Activated CD8-positive, alpha-beta memory T cell treated with anti-CD3 and anti-CD28 coated beads, Interleukin-2, amount 10 ng/mL, durations not matched to agents 7 days and 5 days (primary cell): Measurements from ENCODE around the gene C1orf167. TPM values are rescaled to one million over a fixed set of nuclear protein-coding genes. Genes with fewer than 3 reads are reported as not detected.

Experiments used
- ATAC-seq: fragments of 150-1000 bp; cut with Tn5 transposase; one replicate; pipeline ENCODE4 v1.10.0; 2021; ENCODE audit warnings: moderate library complexity
- CTCF ChIA-PET: fragments of 350-600 bp; sonication (Branson Sonifier 250); formaldehyde crosslinking; loops from one replicate; lab custom pipeline; 2021; ENCODE audit warnings: antibody characterized with exemption; lab: Charles Lee
- DNase-seq: peaks from one replicate; pipeline ENCODE4 v3.0.0-alpha.2; 2020
- H3K27ac Mint-ChIP-seq: one replicate; pipeline ENCODE4 v1.8.0; 2021; ENCODE audit warnings: mild to moderate bottlenecking, mixed read lengths
- H3K27me3 Mint-ChIP-seq: one replicate; pipeline ENCODE4 v1.8.0; 2021; ENCODE audit warnings: mixed read lengths
- H3K36me3 Mint-ChIP-seq: one replicate; pipeline ENCODE4 v1.8.0; 2021; ENCODE audit warnings: mild to moderate bottlenecking, mixed read lengths
- H3K4me1 Mint-ChIP-seq: one replicate; pipeline ENCODE4 v1.8.0; 2021; ENCODE audit warnings: mixed read lengths
- H3K4me3 Mint-ChIP-seq: one replicate; pipeline ENCODE4 v1.8.0; 2021; ENCODE audit warnings: mild to moderate bottlenecking, moderate library complexity, mixed read lengths
- H3K9me3 Mint-ChIP-seq: one replicate; pipeline ENCODE4 v1.8.0; 2022; ENCODE audit warnings: low read depth, mixed read lengths
- total RNA-seq, 2 experiments: library from RNA; stranded (reverse); gene quantifications; one replicate each; pipeline ENCODE4 v1.2.3, GENCODE V29; 2021

Gene C1orf167
- total RNA-seq, 2 experiments from 2014 or later: not detected

GRCh38 chr1:11786168-11786567 lies 24.2 kb downstream of the C1orf167 start:
- H3K27me3 Mint-ChIP-seq: no peaks in the 10 kb centered on the region
- H3K4me3 Mint-ChIP-seq: no peak overlapping the region
- no peaks in the 10 kb centered on the region for H3K9me3 Mint-ChIP-seq
- H3K36me3 Mint-ChIP-seq: no peaks in the 10 kb centered on the region
- ATAC-seq (no peak), DNase-seq (no peak)
- H3K27ac Mint-ChIP-seq: no peak overlapping the region
- no peaks in the 10 kb centered on the region for H3K4me1 Mint-ChIP-seq
- CTCF ChIA-PET: interaction anchor here (1.7 to 2.2 kb wide), 4 partner anchors 8 to 17 kb away, joined by 6 to 8 read pairs (median 6); no protein-coding TSS in a partner anchor

- CTCF ChIA-PET: interaction anchor here (1.4 to 2.3 kb wide), 2 partner anchors 137 to 142 kb away, joined by 3 to 5 read pairs; no protein-coding TSS in a partner anchor
- ATAC-seq (no peak), DNase-seq (no peak)
- no peaks in the 10 kb centered on the region for H3K36me3 Mint-ChIP-seq
- no peak overlapping the region for H3K27ac Mint-ChIP-seq
- H3K4me3 Mint-ChIP-seq: no peak overlapping the region
- no peaks in the 10 kb centered on the region for H3K27me3 Mint-ChIP-seq
- no peaks in the 10 kb centered on the region for H3K9me3 Mint-ChIP-seq
- no peaks in the 10 kb centered on the region for H3K4me1 Mint-ChIP-seq
Observed at GRCh38 chr1:11787251-11787803, 25.3 kb downstream of the C1orf167 start.

DNA sequence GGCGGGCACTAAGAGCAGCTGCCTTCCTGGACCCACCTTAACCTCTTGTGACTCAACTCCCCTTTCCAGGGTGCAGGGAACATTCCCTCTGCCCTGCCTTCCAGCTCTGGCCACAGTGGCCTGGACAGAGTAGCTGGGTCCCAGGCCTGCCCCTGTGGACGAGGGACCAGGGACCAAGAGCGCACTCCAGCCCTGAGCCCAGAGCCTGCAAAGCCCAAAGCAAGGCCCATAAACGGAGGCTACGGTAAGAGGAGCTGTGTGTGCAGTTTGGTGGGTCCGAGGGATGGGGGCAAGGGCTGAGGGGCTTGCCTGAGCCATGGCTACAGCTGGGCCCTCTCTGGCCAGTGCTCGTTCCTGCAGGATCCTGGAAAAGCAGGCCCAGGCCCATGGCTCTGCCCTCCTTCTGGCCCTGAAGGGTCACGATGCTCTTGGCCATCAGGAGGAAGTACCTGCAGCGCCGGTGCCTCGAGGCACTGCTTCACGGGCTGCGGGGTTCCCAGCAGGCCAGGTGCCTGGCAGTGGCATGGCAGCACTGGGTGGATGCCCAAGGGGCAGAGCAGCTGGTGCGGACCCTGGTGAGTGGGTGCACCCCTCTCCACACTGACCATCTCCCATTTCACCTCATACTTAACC lies 25.9 kb downstream of the C1orf167 start:
- ATAC-seq (no peak), DNase-seq (no peak)
- CTCF ChIA-PET: interaction anchor here (1.4 to 2.3 kb wide), 2 partner anchors 138 to 142 kb away, joined by 3 to 5 read pairs; no protein-coding TSS in a partner anchor
- no peaks in the 10 kb centered on the region for H3K9me3 Mint-ChIP-seq
- H3K27me3 Mint-ChIP-seq: no peaks in the 10 kb centered on the region
- H3K4me1 Mint-ChIP-seq: no peaks in the 10 kb centered on the region
- H3K27ac Mint-ChIP-seq: no peak overlapping the region
- H3K36me3 Mint-ChIP-seq: no peaks in the 10 kb centered on the region
- H3K4me3 Mint-ChIP-seq: no peak overlapping the region

DNA sequence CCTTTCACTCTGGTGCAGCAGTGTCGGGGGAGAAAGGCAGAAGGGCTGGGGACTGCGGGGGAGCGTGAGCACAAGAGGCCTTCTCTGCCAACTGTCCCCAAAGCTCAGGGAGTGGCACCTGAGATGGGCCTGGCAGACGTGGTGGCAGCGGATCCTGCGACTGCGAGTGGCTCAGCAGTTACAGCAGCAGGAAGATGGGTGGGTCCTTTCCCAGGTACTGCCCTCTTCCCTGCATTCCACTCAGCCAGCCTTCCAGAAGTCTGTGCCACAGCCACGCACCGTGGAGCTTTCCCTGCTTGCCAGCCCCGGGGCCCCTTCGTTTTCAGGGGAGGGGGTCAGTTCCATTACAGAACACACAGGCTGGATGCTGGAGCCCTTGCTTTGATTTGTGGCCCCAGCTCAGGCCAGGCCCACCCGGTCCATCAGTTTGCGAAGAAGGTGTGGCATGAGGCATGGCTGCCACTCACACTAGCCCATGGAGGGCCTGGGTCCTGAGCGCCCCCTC lies 26.6 kb downstream of the C1orf167 start:
- no peaks in the 10 kb centered on the region for H3K9me3 Mint-ChIP-seq
- H3K4me1 Mint-ChIP-seq: no peaks in the 10 kb centered on the region
- no peak for DNase-seq
- ATAC-seq: no peak
- no peak overlapping the region for H3K27ac Mint-ChIP-seq
- no peaks in the 10 kb centered on the region for H3K36me3 Mint-ChIP-seq
- CTCF ChIA-PET: interaction anchor here (2.3 kb wide), 1 partner anchor 143 kb away, joined by 5 read pairs; no protein-coding TSS in a partner anchor
- no peak overlapping the region for H3K4me3 Mint-ChIP-seq
- H3K27me3 Mint-ChIP-seq: no peaks in the 10 kb centered on the region

- H3K4me1 Mint-ChIP-seq: no peaks in the 10 kb centered on the region
- DNase-seq (no peak), ATAC-seq (no peak)
- H3K9me3 Mint-ChIP-seq: no peaks in the 10 kb centered on the region
- no peaks in the 10 kb centered on the region for H3K27me3 Mint-ChIP-seq
- CTCF ChIA-PET: interaction anchor here (2.3 kb wide), 1 partner anchor 144 kb away, joined by 5 read pairs; no protein-coding TSS in a partner anchor
- no peak overlapping the region for H3K27ac Mint-ChIP-seq
- no peak overlapping the region for H3K4me3 Mint-ChIP-seq
- no peaks in the 10 kb centered on the region for H3K36me3 Mint-ChIP-seq
Observed at GRCh38 chr1:11789126-11790067, 27.4 kb downstream of the C1orf167 start.

GRCh38 chr1:11790101-11790879 lies 28.3 kb downstream of the C1orf167 start:
- H3K9me3 Mint-ChIP-seq: no peaks in the 10 kb centered on the region
- no peaks in the 10 kb centered on the region for H3K4me1 Mint-ChIP-seq
- ATAC-seq (no peak), DNase-seq (no peak)
- H3K36me3 Mint-ChIP-seq: no peaks in the 10 kb centered on the region
- H3K27ac Mint-ChIP-seq: no peak overlapping the region
- H3K4me3 Mint-ChIP-seq: no peak overlapping the region
- no peaks in the 10 kb centered on the region for H3K27me3 Mint-ChIP-seq
- CTCF ChIA-PET: no interaction called here

- no peak overlapping the region for H3K4me3 Mint-ChIP-seq
- H3K4me1 Mint-ChIP-seq: no peaks in the 10 kb centered on the region
- ATAC-seq: no peak
- no peak for DNase-seq
- H3K27ac Mint-ChIP-seq: no peak overlapping the region
- CTCF ChIA-PET: no interaction called here
- H3K9me3 Mint-ChIP-seq: no peaks in the 10 kb centered on the region
- no peaks in the 10 kb centered on the region for H3K27me3 Mint-ChIP-seq
- H3K36me3 Mint-ChIP-seq: no peaks in the 10 kb centered on the region
Observed at GRCh38 chr1:11790880-11791715, 29.1 kb downstream of the C1orf167 start.

GRCh38 chr1:11792106-11792505 lies 30.1 kb downstream of the C1orf167 start:
- Mint-ChIP-seq H3K27ac (no peak overlapping the region), H3K4me3 (no peak overlapping the region), H3K4me1 (no peaks in the 10 kb centered on the region), H3K9me3 (no peaks in the 10 kb centered on the region), H3K27me3 (no peaks in the 10 kb centered on the region), H3K36me3 (no peaks in the 10 kb centered on the region)
- ATAC-seq (no peak), DNase-seq (no peak)
- CTCF ChIA-PET: interaction anchor here (0.6 kb wide), 1 partner anchor 227 kb away, joined by 3 read pairs; no protein-coding TSS in a partner anchor

DNA sequence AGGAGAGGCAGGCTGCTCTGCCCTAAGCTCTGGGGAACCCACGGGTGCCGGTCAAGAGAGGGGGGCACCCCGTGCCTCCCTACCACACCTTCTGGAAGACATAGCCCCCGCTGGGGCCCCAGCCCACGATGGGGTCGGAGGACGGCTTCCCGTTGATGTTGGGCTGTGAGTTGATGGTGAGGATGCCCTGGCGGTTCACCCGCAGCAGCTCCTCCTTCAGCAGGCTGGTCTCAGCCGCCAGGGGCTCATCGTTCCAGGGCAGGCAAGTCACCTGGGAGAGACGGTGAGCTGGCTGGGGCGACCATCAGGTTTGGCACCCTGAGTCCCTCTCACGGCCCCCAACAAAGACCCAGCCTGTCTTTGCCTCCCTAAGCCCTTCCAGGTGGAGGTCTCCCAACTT lies 31.8 kb downstream of the C1orf167 start:
- Mint-ChIP-seq H3K4me1 (no peaks in the 10 kb centered on the region), H3K9me3 (no peaks in the 10 kb centered on the region), H3K27me3 (no peaks in the 10 kb centered on the region), H3K36me3 (peaks cover 1% of the 10 kb centered on the region), H3K4me3 (no peak overlapping the region), H3K27ac (no peak overlapping the region)
- CTCF ChIA-PET: interaction anchor here (2.2 kb wide), 1 partner anchor 8 kb away, joined by 6 read pairs; no protein-coding TSS in a partner anchor
- no peak for ATAC-seq
- DNase-seq: no peak

GRCh38 chr1:11794446-11795237 lies 32.6 kb downstream of the C1orf167 start:
- Mint-ChIP-seq H3K9me3 (no peaks in the 10 kb centered on the region), H3K4me3 (no peak overlapping the region), H3K36me3 (peaks cover 4% of the 10 kb centered on the region), H3K27ac (no peak overlapping the region), H3K4me1 (no peaks in the 10 kb centered on the region), H3K27me3 (no peaks in the 10 kb centered on the region)
- DNase-seq (no peak), ATAC-seq (no peak)
- CTCF ChIA-PET: interaction anchor here (2.2 kb wide), 1 partner anchor 9 kb away, joined by 6 read pairs; no protein-coding TSS in a partner anchor

DNA sequence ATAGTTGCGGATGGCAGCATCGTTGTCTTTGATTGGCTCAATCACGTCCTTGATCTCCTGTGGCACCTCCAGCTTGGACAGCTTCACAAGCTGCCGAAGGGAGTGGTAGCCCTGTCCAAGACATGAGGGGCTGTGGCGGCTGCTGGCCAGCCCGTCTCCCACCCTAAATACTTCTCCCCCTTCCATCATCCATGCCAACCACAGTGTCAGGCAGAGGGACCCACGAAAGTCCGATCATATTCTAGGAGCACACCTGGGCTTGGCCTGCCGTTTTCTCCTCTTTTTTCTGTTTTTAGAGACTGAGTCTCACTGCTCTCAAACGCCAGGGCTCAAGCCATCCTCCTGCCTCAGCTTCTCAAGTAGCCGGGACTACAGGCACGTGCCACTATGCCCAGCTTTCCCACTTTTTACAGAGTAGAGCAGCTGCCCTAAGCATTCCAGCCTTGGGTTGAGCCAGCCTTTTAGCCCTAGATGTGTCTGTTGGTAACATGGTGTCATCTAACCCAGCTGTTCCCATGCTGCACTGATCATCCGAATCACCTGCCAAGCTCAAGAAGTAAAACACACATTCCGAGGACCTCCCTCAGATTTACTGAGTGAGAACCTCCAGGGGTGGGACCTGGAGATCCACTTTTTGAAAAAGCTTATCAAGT lies 33.4 kb downstream of the C1orf167 start:
- ATAC-seq (no peak), DNase-seq (no peak)
- Mint-ChIP-seq H3K27ac (no peak overlapping the region), H3K36me3 (peaks cover 7% of the 10 kb centered on the region), H3K4me3 (no peak overlapping the region), H3K4me1 (no peaks in the 10 kb centered on the region), H3K27me3 (no peaks in the 10 kb centered on the region), H3K9me3 (no peaks in the 10 kb centered on the region)
- CTCF ChIA-PET: interaction anchor here (1.1 to 2.2 kb wide), 2 partner anchors 10 to 11 kb away, joined by 3 to 6 read pairs; no protein-coding TSS in a partner anchor
